HCT116 (cell line): ENCODE data around the gene MAP3K9.

Source experiments
- POLR2AphosphoS5 ChIP-seq: IDR thresholded peaks from 2 replicates; pipeline ENCODE4 v1.6.1; 2011; ENCODE audit warnings: mild to moderate bottlenecking, low read depth, low read length, moderate library complexity
- SIN3A ChIP-seq: IDR thresholded peaks from 2 replicates; pipeline ENCODE4 v1.6.1; 2012; ENCODE audit warnings: low read depth
- YY1 ChIP-seq: IDR thresholded peaks from 2 replicates; pipeline ENCODE4 v1.6.1; 2011; ENCODE audit warnings: low read length, low read depth, moderate library complexity, mild to moderate bottlenecking; ENCODE audit not compliant: insufficient replicate concordance; ENCODE audit errors: extremely low read depth
- ZNF274 ChIP-seq: fragments of 200-500 bp; sonication (Bioruptor generic); IDR thresholded peaks from 2 replicates; pipeline ENCODE4 v1.6.1; 2014; ENCODE audit warnings: mild to moderate bottlenecking, low read depth, low read length, inconsistent platforms
- TF ChIP-seq, protein P1 (sequence below), 3 experiments: fragments of 200-600 bp in 1 of 3; sonication (generic) in 1 of 3; IDR thresholded peaks in 2 of 3; conservative IDR thresholded peaks in 1 of 3; 2 replicates each; pipeline ENCODE4 v1.5.1; 2012 to 2017; ENCODE audit warnings: low read depth in 2 of 3, low read length in 2 of 3, antibody characterized with exemption in 1 of 3, borderline replicate concordance in 1 of 3, control low read depth in 1 of 3, mild to moderate bottlenecking in 1 of 3, mixed read lengths in 1 of 3, mixed run types in 1 of 3, moderate library complexity in 1 of 3; ENCODE audit not compliant: insufficient read depth in 1 of 3
- TF ChIP-seq, protein P2 (sequence below): IDR thresholded peaks from 2 replicates; pipeline ENCODE4 v1.6.1; 2012; ENCODE audit warnings: low read depth

DNA sequence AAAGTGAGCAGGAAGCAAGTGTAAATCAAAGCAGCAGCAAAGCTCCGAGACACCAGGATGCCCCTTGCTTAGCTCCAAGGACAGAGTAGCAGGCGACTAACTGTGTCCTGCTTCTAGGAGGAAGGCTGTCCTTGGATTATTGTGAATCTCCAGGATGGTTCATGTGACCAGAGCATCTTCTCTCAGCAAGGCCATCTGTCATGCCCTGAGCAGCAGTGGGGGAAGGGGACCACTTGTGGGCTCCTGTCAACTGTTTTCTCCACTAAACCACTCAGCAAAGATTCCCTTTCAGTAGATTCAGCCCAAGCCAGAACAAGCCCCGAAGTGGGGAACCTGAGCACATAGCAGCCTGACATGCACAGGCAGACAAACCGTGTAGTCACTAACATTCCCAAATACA, 19.4 kb downstream of the MAP3K9 start:
- TF ChIP-seq ZNF274 (no peak), POLR2AphosphoS5 (no peak), SIN3A (no peak), YY1 (no peak)
- TF ChIP-seq, protein P1, sequence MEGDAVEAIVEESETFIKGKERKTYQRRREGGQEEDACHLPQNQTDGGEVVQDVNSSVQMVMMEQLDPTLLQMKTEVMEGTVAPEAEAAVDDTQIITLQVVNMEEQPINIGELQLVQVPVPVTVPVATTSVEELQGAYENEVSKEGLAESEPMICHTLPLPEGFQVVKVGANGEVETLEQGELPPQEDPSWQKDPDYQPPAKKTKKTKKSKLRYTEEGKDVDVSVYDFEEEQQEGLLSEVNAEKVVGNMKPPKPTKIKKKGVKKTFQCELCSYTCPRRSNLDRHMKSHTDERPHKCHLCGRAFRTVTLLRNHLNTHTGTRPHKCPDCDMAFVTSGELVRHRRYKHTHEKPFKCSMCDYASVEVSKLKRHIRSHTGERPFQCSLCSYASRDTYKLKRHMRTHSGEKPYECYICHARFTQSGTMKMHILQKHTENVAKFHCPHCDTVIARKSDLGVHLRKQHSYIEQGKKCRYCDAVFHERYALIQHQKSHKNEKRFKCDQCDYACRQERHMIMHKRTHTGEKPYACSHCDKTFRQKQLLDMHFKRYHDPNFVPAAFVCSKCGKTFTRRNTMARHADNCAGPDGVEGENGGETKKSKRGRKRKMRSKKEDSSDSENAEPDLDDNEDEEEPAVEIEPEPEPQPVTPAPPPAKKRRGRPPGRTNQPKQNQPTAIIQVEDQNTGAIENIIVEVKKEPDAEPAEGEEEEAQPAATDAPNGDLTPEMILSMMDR (IDR thresholded peaks at IDR 0.05 in 2 of 3, conservative IDR thresholded peaks at IDR 0.05 in 1 of 3; ENCODE audit: borderline replicate concordance in 1 of 3, insufficient read depth in 1 of 3, low read depth in 2 of 3, low read length in 2 of 3) = no peak
- TF ChIP-seq, protein P2, sequence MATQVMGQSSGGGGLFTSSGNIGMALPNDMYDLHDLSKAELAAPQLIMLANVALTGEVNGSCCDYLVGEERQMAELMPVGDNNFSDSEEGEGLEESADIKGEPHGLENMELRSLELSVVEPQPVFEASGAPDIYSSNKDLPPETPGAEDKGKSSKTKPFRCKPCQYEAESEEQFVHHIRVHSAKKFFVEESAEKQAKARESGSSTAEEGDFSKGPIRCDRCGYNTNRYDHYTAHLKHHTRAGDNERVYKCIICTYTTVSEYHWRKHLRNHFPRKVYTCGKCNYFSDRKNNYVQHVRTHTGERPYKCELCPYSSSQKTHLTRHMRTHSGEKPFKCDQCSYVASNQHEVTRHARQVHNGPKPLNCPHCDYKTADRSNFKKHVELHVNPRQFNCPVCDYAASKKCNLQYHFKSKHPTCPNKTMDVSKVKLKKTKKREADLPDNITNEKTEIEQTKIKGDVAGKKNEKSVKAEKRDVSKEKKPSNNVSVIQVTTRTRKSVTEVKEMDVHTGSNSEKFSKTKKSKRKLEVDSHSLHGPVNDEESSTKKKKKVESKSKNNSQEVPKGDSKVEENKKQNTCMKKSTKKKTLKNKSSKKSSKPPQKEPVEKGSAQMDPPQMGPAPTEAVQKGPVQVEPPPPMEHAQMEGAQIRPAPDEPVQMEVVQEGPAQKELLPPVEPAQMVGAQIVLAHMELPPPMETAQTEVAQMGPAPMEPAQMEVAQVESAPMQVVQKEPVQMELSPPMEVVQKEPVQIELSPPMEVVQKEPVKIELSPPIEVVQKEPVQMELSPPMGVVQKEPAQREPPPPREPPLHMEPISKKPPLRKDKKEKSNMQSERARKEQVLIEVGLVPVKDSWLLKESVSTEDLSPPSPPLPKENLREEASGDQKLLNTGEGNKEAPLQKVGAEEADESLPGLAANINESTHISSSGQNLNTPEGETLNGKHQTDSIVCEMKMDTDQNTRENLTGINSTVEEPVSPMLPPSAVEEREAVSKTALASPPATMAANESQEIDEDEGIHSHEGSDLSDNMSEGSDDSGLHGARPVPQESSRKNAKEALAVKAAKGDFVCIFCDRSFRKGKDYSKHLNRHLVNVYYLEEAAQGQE = no peak
